RKO (cell line): ENCODE results near the gene ERRFI1.
"Not testable (repeated sequence)": the region's sequence is repeated elsewhere in the genome, so short reads cannot be mapped to it uniquely, and the experiment has no call there.

ENCODE experiments used
- DNase-seq: peaks from one replicate; pipeline ENCODE4 v3.0.0-alpha.2; 2016; ENCODE audit warnings: low spot score

The ERRFI1 gene

GRCh38 chr1:8026153-8026975 is at the start of gene ERRFI1:
Gene ERRFI1 (minus strand): TSS chr1:8026309. CDS start chr1:8015619, 10,690 bp downstream.
- peak; percentile 92 for DNase-seq

- DNase-seq: no peak
These were observed 49.5 kb upstream of the ERRFI1 start for GRCh38 chr1:8075511-8076051.

- DNase-seq: no peak
These were observed 47.2 kb upstream of the ERRFI1 start for GRCh38 chr1:8073112-8073855.

- no peak for DNase-seq
These were observed 44.3 kb upstream of the ERRFI1 start for GRCh38 chr1:8070381-8070811.

- not testable (repeated sequence) for DNase-seq
These were observed 43.7 kb upstream of the ERRFI1 start for GRCh38 chr1:8069614-8070320.

GRCh38 chr1:8065369-8065768 is 39.3 kb upstream of the ERRFI1 start:
- DNase-seq: no peak

GRCh38 chr1:8063298-8064036 is 37.4 kb upstream of the ERRFI1 start:
- no peak for DNase-seq

GRCh38 chr1:8062861-8063260 is 36.8 kb upstream of the ERRFI1 start:
- DNase-seq: no peak

GRCh38 chr1:8061673-8062386 is 35.7 kb upstream of the ERRFI1 start:
- no peak for DNase-seq

- DNase-seq: peak; percentile 41
These were observed 35.1 kb upstream of the ERRFI1 start for GRCh38 chr1:8061210-8061609.

- no peak for DNase-seq
These were observed 33.1 kb upstream of the ERRFI1 start for GRCh38 chr1:8059161-8059622.

- DNase-seq: not testable (repeated sequence)
These were observed 31.7 kb upstream of the ERRFI1 start for GRCh38 chr1:8057779-8058178.

- DNase-seq: no peak
These were observed 29.9 kb upstream of the ERRFI1 start for GRCh38 chr1:8055973-8056372.

GRCh38 chr1:8053878-8054567 is 27.9 kb upstream of the ERRFI1 start:
- no peak for DNase-seq

GRCh38 chr1:8051650-8052049 is 25.5 kb upstream of the ERRFI1 start:
- no peak for DNase-seq

GRCh38 chr1:8049229-8049628 is 23.1 kb upstream of the ERRFI1 start:
- not testable (repeated sequence) for DNase-seq

GRCh38 chr1:8047686-8048445 is 21.8 kb upstream of the ERRFI1 start:
- peak; percentile 79 for DNase-seq

GRCh38 chr1:8047112-8047511 is 21.0 kb upstream of the ERRFI1 start:
- no peak for DNase-seq

GRCh38 chr1:8046391-8046790 is 20.3 kb upstream of the ERRFI1 start:
- no peak for DNase-seq
